PC-3 (cell line): ENCODE results near the gene OR2H1. TPM values are rescaled to one million over a fixed set of nuclear protein-coding genes. Genes with fewer than 3 reads are reported as not detected.

Experiments
- ATAC-seq: fragments of 200-7000 bp; cut with Tn5 transposase; 2 replicates; pipeline ENCODE4 v1.9.1; 2020; ENCODE audit warnings: mild to moderate bottlenecking, moderate library complexity
- BruUV-seq: library from RNA; stranded (reverse); fragments of 400-500 nt; replicated peaks from 2 replicates; lab custom pipeline; 2021; lab: Mats Ljungman, UMichigan
- CTCF ChIA-PET: fragments of 300-600 bp; sonication (Branson Sonifier 250); formaldehyde crosslinking; loops from one replicate; lab custom pipeline; 2022; ENCODE audit warnings: antibody characterized with exemption; lab: Charles Lee
- POLR2A ChIA-PET: fragments of 300-600 bp; sonication (Branson Sonifier 250); formaldehyde crosslinking; loops from one replicate; lab custom pipeline; 2022; ENCODE audit warnings: antibody characterized with exemption; ENCODE audit not compliant: unreplicated experiment; lab: Charles Lee
- DNase-seq: peaks from one replicate; pipeline ENCODE4 v3.0.0-alpha.2; 2015
- H2AFZ ChIP-seq: fragments of 300-600 bp; sonication (generic); 2 replicates; pipeline ENCODE4 v1.6.0; 2016; ENCODE audit warnings: antibody characterized with exemption, low read length
- H3F3A ChIP-seq: fragments of 300-600 bp; sonication (generic); one replicate; pipeline ENCODE4 v1.6.0; 2017; ENCODE audit warnings: antibody characterized with exemption, low read length, control low read depth, mild to moderate bottlenecking; ENCODE audit not compliant: unreplicated experiment
- H3K27ac ChIP-seq: fragments of 300-600 bp; sonication (generic); 2 replicates; pipeline ENCODE4 v1.5.1; 2016; ENCODE audit warnings: mild to moderate bottlenecking, low read length
- H3K27me3 ChIP-seq: fragments of 300-600 bp; sonication (generic); 2 replicates; pipeline ENCODE4 v1.6.1; 2016; ENCODE audit warnings: low read length, mixed read lengths
- H3K36me3 ChIP-seq: fragments of 300-600 bp; sonication (generic); 2 replicates; pipeline ENCODE4 v1.6.1; 2016; ENCODE audit warnings: low read depth, mixed run types, low read length, mixed read lengths
- H3K4me1 ChIP-seq: fragments of 300-600 bp; sonication (generic); 2 replicates; pipeline ENCODE4 v1.5.1; 2016; ENCODE audit warnings: low read length; ENCODE audit not compliant: insufficient read depth
- H3K4me2 ChIP-seq: fragments of 300-600 bp; sonication (generic); 2 replicates; pipeline ENCODE4 v1.6.0; 2016; ENCODE audit warnings: low read length
- H3K4me3 ChIP-seq: fragments of 300-600 bp; sonication (generic); 2 replicates; pipeline ENCODE4 v1.5.1; 2016; ENCODE audit warnings: mild to moderate bottlenecking, low read length, mixed read lengths
- H3K79me2 ChIP-seq: fragments of 300-600 bp; sonication (generic); 2 replicates; pipeline ENCODE4 v1.6.1; 2017; ENCODE audit warnings: low read length, mixed read lengths
- H3K9ac ChIP-seq: fragments of 300-600 bp; sonication (generic); 2 replicates; pipeline ENCODE4 v1.6.0; 2016; ENCODE audit warnings: mild to moderate bottlenecking, low read length
- H3K9me2 ChIP-seq: fragments of 300-600 bp; sonication (generic); replicated peaks from 2 replicates; pipeline ENCODE4 v1.6.1; 2016; ENCODE audit warnings: mixed run types, low read length, mixed read lengths
- H3K9me3 ChIP-seq: fragments of 300-600 bp; sonication (generic); 2 replicates; pipeline ENCODE4 v1.6.1; 2016; ENCODE audit warnings: low read length, mixed read lengths
- H4K20me1 ChIP-seq: fragments of 300-600 bp; sonication (generic); 2 replicates; pipeline ENCODE4 v1.6.1; 2016; ENCODE audit warnings: low read length, mixed read lengths
- CTCF ChIP-seq: fragments of 300-600 bp; sonication (generic); conservative IDR thresholded peaks from 2 replicates; pipeline ENCODE4 v1.5.1; 2017; ENCODE audit warnings: antibody characterized with exemption, low read depth, mild to moderate bottlenecking, low read length
- EZH2 ChIP-seq: fragments of 300-600 bp; sonication (generic); IDR thresholded peaks from one replicate; pipeline ENCODE4 v1.6.1; 2017; ENCODE audit warnings: antibody characterized with exemption, mild to moderate bottlenecking, low read length; ENCODE audit not compliant: unreplicated experiment
- EZH2phosphoT487 ChIP-seq: fragments of 300-600 bp; sonication (generic); IDR thresholded peaks from 2 replicates; pipeline ENCODE4 v1.6.1; 2018; ENCODE audit warnings: mild to moderate bottlenecking, antibody characterized with exemption, low read length, borderline replicate concordance
- intact Hi-C: fragments of 100-400 bp; cut with micrococcal nuclease; formaldehyde crosslinking; loops from 2 replicates; pipeline ENCODE4 v1.9.0; 2023
- total RNA-seq: library from RNA; depleted of rRNA; stranded (reverse); fragments of >200 nt; gene quantifications from 2 replicates; pipeline ENCODE4 v1.2.3, GENCODE V29; 2014

OR2H1 gene
- total RNA-seq, 1 experiment from 2014 or later = not detected

- no peaks in the 10 kb centered on the region for H3F3A ChIP-seq
- H3K36me3 ChIP-seq = no peaks in the 10 kb centered on the region
- no peak overlapping the region for H3K27ac ChIP-seq
- H3K79me2 ChIP-seq = no peaks in the 10 kb centered on the region
- no peak overlapping the region for H3K4me3 ChIP-seq
- no peaks in the 10 kb centered on the region for H3K9me2 ChIP-seq
- H3K4me1 ChIP-seq = no peaks in the 10 kb centered on the region
- POLR2A ChIA-PET = no interaction called here
- H2AFZ ChIP-seq = no peak overlapping the region
- peaks cover 10% of the 10 kb centered on the region; the same call in 1 of the 2 replicates for H3K27me3 ChIP-seq
- no TSS peak for BruUV-seq
- no peaks in the 10 kb centered on the region for H3K9me3 ChIP-seq
- intact Hi-C loops = no loop called here
- no peak overlapping the region for H3K4me2 ChIP-seq
- no peaks in the 10 kb centered on the region for H4K20me1 ChIP-seq
- no peak overlapping the region for H3K9ac ChIP-seq
- DNase-seq = no peak
- ATAC-seq = no peak
- CTCF ChIA-PET = no interaction called here
- TF ChIP-seq EZH2 (no peak), CTCF (no peak), EZH2phosphoT487 (no peak)
These were observed 26.8 kb downstream of the OR2H1 start for GRCh38 chr6:29483735-29484134.

- ChIA-PET CTCF (no interaction called here), POLR2A (no interaction called here)
- Histone ChIP-seq H3K4me3 (no peak overlapping the region), H3K36me3 (no peaks in the 10 kb centered on the region), H3K27ac (no peak overlapping the region), H3F3A (no peaks in the 10 kb centered on the region), H3K9ac (no peak overlapping the region), H3K79me2 (no peaks in the 10 kb centered on the region), H3K9me2 (no peaks in the 10 kb centered on the region), H3K27me3 (peaks cover 10% of the 10 kb centered on the region; the same call in 1 of the 2 replicates), H3K9me3 (no peaks in the 10 kb centered on the region), H3K4me2 (no peak overlapping the region), H4K20me1 (no peaks in the 10 kb centered on the region), H2AFZ (no peak overlapping the region), H3K4me1 (no peaks in the 10 kb centered on the region)
- DNase-seq = no peak
- ATAC-seq = no peak
- intact Hi-C loops = no loop called here
- TF ChIP-seq EZH2 (no peak), EZH2phosphoT487 (no peak), CTCF (no peak)
- no TSS peak for BruUV-seq
These were observed 29.6 kb downstream of the OR2H1 start for GRCh38 chr6:29486577-29486976.

GRCh38 chr6:29487131-29487530 is 30.2 kb downstream of the OR2H1 start:
- H3K4me3 ChIP-seq = no peak overlapping the region
- H3K79me2 ChIP-seq = no peaks in the 10 kb centered on the region
- DNase-seq (no peak), ATAC-seq (no peak)
- H4K20me1 ChIP-seq = no peaks in the 10 kb centered on the region
- intact Hi-C loops = no loop called here
- no TSS peak for BruUV-seq
- H2AFZ ChIP-seq = no peak overlapping the region
- no peaks in the 10 kb centered on the region for H3K4me1 ChIP-seq
- TF ChIP-seq EZH2 (no peak), EZH2phosphoT487 (no peak), CTCF (no peak)
- no peaks in the 10 kb centered on the region for H3F3A ChIP-seq
- no peaks in the 10 kb centered on the region for H3K9me3 ChIP-seq
- H3K9me2 ChIP-seq = no peaks in the 10 kb centered on the region
- no peak overlapping the region for H3K27ac ChIP-seq
- ChIA-PET POLR2A (no interaction called here), CTCF (no interaction called here)
- peaks cover 10% of the 10 kb centered on the region; the same call in 1 of the 2 replicates for H3K27me3 ChIP-seq
- H3K4me2 ChIP-seq = no peak overlapping the region
- H3K36me3 ChIP-seq = no peaks in the 10 kb centered on the region
- no peak overlapping the region for H3K9ac ChIP-seq
